ENCODE data around the gene KCNAB2.

The KCNAB2 gene

DNA sequence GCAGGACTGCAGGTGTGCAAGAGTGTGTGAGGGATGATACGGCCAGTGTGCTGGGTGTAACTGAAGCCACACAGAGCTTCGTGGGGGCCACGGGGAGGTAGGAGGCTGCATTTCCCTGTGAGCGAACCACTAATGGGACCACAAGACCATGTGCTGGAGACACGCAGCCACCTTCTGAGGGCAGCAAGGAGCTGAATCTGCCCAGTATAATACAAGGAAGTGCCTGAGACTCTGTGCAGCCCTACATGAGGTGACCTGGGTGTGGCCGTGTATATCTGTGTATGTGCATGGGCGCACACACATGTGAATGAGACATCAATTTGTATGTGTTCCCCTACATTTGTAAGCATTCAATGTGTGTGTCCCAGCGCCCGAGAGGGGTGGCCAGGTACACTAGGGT, 83.6 kb downstream of the KCNAB2 start:
- DNase-seq (ENCODE audit: low read depth in 2 of 2): no peak

- no peak for DNase-seq (ENCODE audit: low read depth in 2 of 2)
These were observed 84.3 kb downstream of the KCNAB2 start for GRCh38 chr1:6130036-6130435.

GRCh38 chr1:6130596-6130995, 84.9 kb downstream of the KCNAB2 start:
- no peak for DNase-seq (ENCODE audit: low read depth in 2 of 2)

GRCh38 chr1:6131561-6131960, 85.9 kb downstream of the KCNAB2 start:
- DNase-seq (ENCODE audit: low read depth in 2 of 2): no peak

- DNase-seq (ENCODE audit: low read depth in 2 of 2): no peak
These were observed 87.6 kb downstream of the KCNAB2 start for GRCh38 chr1:6133146-6133895.

DNA sequence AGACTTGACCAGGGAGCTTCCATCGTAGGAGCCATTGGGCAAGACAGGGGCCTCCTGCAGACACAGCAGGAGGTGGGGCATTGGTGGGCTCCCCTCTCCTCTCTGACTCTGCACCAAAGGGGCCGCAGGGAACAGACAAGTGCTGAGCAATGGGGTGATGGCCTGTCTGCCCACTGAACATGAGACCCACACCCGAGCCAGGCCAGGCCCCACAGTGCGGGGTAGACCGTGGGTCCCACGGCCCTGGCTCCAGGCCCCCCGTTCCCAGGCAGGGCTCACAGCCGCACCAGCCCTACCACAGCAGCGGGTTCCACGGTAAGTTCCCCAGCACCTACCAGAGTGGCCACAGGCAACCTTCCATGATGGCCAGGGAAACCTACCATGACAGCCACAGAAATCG, 88.5 kb downstream of the KCNAB2 start:
- DNase-seq (ENCODE audit: low read depth in 2 of 2): no peak

DNA sequence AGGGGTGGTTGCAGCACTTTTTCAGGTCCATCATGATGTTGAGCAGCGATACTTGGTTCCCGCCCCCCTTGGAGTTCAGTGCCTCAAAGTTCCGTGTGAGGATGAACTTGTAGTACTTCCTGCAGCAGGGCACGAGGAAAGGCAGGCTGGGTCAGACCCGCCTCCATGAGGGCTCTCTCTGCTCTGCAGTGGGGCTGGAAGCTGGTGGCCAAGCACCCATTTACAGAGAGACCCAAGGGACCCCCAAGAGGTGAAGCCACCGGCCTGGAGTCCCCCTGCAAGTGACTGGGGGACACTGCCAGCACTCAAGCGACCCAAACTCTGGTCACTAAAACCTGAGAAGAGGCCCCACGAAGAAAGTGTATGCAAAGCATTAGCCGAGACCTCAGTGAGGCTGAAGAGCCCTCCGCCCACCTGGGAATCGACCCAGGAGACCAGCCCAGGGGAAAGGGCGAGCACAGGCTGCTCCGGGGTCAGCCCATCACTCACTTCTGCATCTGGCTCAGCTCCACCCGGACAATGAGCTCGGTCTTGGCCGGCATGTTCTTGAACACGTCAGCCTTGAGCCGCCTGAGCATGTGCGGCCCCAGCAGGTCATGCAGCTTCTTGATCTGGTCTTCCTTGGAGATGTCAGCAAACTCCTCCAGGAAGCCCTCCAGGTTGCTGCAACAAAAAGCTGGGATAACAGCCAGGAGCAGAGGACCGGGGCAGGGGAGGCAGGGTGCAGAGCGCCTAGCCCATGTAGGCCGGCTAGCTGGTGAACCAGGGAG, 89.2 kb downstream of the KCNAB2 start:
- no peak for DNase-seq (ENCODE audit: low read depth in 2 of 2)

DNA sequence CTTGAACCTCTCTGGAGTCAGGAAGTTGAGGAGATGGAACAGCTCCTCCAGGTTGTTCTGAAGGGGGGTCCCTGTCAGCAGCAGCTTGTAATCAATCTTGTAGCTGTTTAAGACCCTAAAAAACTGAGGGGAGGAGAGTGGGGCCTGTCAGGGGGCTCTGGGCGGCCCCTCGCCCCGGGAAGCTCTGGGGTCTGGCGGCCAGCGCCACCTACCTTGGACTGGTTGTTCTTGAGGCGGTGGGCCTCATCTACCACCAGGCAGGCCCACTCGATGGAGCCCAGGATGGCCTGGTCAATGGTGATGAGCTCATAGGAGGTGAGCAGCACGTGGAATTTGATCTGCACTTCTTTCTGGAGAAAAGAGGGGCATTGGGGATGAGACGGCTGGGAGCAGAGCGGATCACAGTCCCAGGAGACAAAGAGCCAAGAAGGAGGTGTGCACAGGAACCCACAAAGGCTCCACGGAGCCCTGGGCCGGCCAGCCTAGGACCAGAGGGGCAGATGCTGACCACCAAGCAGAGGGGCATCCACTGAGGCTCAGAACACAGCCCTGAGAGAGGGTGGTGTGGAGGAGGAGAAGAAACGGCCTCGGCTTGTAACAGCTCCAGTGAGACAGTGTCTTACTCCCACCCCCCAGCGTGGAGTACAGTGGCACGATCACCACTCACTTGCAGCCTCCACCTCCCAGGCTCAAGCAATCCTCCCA, 91.0 kb downstream of the KCNAB2 start:
- no peak for DNase-seq (ENCODE audit: low read depth in 2 of 2)

DNA sequence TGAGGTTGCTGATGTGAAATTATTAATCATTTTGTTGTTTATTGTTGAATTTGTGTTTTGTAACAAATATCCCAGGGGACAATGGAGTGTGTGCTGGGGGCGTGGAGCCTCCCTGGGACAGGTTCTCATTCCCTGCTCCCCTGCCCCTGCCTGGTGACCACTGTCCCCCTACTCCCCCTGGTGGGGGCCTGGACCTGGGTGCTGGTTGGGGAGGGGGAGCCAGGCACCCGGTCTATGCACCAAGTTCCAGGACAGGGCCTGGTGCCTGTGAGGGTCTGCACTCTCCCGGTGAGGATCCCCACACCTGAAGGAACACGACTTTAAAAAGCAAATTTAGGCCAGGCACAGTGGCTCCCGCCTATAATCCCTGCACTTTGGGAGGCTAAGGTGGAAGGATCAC, 92.1 kb downstream of the KCNAB2 start:
- DNase-seq (ENCODE audit: low read depth in 2 of 2): no peak

- no peak for DNase-seq (ENCODE audit: low read depth in 2 of 2)
These were observed 94.7 kb downstream of the KCNAB2 start for GRCh38 chr1:6140413-6140812.

DNA sequence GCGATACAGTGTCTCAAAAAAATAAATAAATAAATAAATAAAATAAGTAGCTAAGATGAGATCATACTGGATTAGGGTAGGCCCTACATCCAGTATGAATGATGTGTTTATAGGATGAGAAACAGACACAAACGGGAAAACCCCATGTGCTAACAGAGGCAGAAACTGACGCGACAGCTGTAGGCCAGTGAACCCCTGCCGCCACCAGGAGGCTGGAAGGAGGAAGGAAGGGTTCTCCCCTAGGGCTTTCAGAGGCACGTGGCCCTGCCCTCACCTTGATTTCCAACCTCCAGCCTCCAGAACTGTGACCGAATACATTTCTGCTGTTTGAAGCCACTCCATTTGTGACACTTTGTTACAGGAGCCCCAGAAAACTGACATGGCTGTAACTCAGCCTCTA, 95.9 kb downstream of the KCNAB2 start:
- DNase-seq (ENCODE audit: low read depth in 2 of 2): no peak

- no peak for DNase-seq (ENCODE audit: low read depth in 2 of 2)
These were observed 96.4 kb downstream of the KCNAB2 start for GRCh38 chr1:6142036-6142621.

GRCh38 chr1:6142734-6143133, 97.0 kb downstream of the KCNAB2 start:
- no peak for DNase-seq (ENCODE audit: low read depth in 2 of 2)

DNA sequence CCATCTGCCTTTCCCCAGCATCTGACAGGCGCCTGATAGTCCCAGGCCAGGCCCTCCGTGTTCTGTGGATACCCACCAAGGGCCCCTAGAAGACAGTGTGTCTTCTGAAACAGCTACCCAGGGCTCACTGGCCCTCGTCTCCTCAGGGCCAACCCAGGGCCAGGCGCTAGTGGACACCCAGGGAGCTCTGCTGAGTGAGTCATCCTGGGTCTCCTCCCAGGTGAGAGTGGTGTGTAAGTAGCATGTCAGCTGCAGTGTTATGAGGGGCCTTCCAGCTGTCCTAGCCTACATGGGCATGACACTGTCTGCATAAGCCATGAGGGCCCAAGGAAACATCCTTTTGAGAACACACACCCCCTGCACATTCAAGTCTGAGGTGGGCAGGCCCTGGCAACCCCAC, 97.7 kb downstream of the KCNAB2 start:
- DNase-seq (ENCODE audit: low read depth in 2 of 2): no peak

DNA sequence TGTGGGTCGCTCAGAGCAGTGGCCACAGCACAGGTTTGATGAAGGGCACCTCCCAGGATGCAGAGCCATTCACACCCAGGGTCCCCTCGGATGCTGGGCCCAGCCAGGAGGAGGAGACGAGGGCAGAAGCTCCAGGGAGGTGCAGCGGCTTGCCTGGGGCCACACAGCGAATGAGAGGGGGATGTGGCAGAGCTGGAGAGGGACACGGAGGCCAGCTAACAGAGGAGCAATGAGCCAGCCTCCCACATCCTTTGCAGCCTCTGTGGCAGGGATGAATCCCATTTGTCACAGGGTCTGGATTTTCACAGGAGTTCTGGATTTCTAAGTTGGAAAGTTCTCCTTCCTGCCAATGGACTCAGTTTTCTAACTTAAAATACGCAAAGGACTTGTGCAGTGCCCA, 98.5 kb downstream of the KCNAB2 start:
- DNase-seq (ENCODE audit: low read depth in 2 of 2): no peak

DNA sequence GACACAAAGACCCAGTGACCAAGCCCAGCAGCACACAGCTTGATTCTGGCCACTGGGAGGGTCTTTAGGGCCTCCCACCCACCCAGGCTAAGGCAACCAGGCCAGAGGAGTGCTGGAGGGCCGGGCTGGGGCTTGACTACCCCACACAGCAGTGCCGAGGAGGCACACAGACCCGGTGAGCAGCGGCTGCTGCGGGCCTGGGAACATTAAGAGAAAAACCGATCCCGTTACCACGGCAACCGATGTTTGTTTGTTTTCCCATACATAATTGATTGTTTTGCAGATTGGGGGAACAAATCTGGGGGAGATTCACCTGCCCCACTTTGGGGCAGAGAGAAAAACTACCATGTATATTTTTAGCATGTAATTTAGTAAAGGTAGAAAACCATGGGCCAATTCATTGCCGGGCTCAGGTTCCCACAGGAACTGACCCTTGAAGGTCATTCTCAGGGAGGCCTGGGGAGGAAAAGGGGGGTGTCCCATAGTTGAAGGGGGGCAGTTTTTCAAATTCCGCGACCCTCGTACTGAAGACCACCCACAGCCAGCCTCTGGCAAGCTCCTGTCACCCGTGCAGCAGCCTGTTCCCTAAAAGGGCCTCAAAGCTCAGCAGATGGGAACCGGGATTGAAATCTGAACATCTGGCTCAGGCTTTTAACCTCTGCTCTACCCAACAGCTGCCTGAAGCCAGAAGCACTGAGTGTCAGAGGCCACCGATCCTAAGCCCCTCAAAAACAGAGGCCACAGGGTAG, 99.1 kb downstream of the KCNAB2 start:
- DNase-seq (ENCODE audit: low read depth in 2 of 2): no peak

GRCh38 chr1:6145396-6145750, 99.7 kb downstream of the KCNAB2 start:
- no peak for DNase-seq (ENCODE audit: low read depth in 2 of 2)

DNA sequence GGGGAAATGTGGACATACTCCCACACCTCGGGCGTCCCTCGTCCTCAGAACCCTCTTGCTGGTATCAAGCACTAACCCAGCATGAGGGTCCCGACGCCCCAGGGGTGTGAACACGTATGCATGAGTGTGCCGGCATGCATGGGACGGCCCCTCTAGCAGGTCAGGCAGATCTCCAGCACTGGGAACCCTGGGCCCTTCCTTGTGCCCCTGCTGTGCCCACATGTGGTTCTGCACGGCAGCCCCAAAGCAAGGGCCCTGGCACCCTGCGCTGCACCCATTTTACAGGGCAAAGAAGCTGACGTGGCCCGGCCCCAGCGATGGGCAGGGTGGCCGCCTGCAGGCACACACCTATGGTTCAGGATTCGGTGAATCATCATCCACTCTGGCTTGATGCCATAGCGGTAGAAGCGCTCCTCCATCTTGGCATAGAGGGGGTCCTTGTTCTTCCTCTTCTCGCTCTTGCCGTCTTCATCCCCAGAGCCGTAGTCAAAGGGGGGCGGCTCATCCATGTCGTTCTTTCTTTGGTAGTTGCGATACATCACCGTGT, 100.2 kb downstream of the KCNAB2 start:
- DNase-seq (ENCODE audit: low read depth in 2 of 2): no peak

DNA sequence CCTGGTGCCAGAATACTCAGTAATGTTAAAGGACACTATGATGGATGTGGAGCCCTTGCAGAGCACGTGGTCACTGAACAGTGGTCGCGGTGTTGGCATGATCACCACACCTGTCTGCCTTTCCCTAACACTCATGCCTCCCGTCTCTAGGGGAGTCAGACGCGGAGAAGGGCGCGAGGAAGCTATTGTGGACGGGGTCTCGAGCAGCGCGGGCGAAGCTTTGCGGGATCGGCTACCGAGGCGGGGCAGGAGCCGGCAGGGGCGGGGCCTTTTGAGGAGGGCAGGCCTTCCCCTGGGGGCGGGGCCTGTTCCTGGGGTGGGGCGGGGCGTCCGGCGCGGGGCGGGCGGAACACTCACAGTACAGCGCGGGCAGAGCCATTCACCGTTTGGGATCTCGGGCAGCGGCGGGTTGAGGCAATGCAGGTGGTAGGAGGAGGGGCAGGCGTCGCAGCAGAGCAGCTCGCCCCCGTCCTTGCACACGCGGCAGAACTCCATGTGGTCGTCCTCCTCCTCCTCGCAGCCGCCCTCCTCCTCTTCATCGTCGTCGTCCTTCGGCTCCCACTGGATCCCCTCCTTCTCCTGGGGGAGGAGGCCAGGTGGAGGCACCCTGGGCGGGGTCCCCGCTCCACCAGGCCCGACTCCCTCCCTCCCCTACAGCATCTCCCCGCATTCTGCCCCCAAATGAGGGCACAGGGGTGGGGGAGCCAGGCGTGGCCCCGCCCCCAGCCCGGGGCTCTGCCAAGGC, 103.0 kb downstream of the KCNAB2 start:
- DNase-seq (ENCODE audit: low read depth in 2 of 2): peak; percentile 30 to 34

- DNase-seq (ENCODE audit: low read depth in 2 of 2): no peak
These were observed 103.9 kb downstream of the KCNAB2 start for GRCh38 chr1:6149597-6149996.
